ENCODE data around the gene DCAF8L1.
"Not testable (repeated sequence)": the region's sequence is repeated elsewhere in the genome, so short reads cannot be mapped to it uniquely, and the experiment has no call there.

The DCAF8L1 gene

DNA sequence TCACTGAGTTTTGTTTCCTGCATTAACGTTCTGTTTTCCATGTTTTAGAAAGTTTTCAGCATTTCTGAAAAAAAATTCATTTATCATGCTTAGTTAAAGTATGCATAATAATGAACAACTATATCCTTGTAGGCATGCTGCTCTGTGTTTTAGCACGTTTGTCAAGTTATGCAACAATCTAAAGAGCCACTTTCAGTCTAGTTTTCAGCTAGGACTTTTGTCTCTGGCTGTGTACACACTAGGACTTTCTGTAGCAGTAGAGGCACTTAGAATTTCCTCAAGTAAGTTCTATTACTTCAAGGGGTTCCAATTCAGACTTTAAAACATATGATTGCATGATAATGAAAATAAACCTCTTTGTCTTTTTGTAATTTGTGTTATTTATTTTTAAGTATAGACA, 12.4 kb downstream of the DCAF8L1 start:
- Mint-ChIP-seq H3K27me3 (ENCODE audit: low read depth) (no peaks in the 10 kb centered on the region), H3K36me3 (ENCODE audit: low read depth) (no peaks in the 10 kb centered on the region), H3K4me1 (peaks cover 23% of the 10 kb centered on the region), H3K4me3 (no peak overlapping the region), H3K9me3 (peaks cover 10% of the 10 kb centered on the region), H3K27ac (peak overlapping the region; percentile 41 to 69 (median 48))
- TF ChIP-seq, protein P1, sequence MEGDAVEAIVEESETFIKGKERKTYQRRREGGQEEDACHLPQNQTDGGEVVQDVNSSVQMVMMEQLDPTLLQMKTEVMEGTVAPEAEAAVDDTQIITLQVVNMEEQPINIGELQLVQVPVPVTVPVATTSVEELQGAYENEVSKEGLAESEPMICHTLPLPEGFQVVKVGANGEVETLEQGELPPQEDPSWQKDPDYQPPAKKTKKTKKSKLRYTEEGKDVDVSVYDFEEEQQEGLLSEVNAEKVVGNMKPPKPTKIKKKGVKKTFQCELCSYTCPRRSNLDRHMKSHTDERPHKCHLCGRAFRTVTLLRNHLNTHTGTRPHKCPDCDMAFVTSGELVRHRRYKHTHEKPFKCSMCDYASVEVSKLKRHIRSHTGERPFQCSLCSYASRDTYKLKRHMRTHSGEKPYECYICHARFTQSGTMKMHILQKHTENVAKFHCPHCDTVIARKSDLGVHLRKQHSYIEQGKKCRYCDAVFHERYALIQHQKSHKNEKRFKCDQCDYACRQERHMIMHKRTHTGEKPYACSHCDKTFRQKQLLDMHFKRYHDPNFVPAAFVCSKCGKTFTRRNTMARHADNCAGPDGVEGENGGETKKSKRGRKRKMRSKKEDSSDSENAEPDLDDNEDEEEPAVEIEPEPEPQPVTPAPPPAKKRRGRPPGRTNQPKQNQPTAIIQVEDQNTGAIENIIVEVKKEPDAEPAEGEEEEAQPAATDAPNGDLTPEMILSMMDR (IDR thresholded peaks at IDR 0.05; ENCODE audit: unreplicated experiment in 3 of 3): no peak

DNA sequence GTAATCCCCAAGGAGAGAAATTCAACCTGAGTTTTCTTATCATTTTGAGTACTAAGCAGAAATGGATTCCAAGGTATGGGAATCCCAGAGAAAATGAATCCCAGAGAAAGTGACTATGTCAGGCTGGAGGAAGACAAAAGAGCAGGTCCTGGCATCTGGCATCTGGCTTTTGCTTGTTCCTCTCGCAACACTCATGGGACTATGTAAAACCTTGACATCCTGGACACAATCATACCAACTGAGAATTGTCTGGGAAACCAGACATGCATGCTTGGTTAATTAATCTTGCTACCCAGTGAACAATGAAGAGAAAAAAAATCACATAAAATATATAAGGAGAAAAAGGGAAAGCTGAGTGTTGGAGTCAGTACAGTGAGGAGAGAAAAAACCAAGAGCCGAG, 12.9 kb downstream of the DCAF8L1 start:
- TF ChIP-seq, protein P1 (IDR thresholded peaks at IDR 0.05; ENCODE audit: unreplicated experiment in 3 of 3): no peak
- peaks cover 23% of the 10 kb centered on the region for H3K4me1 Mint-ChIP-seq
- H3K27ac Mint-ChIP-seq: peak overlapping the region; percentile 41 to 69 (median 48)
- peaks cover 10% of the 10 kb centered on the region for H3K9me3 Mint-ChIP-seq
- no peaks in the 10 kb centered on the region for H3K36me3 Mint-ChIP-seq (ENCODE audit: low read depth)
- H3K4me3 Mint-ChIP-seq: no peak overlapping the region
- H3K27me3 Mint-ChIP-seq (ENCODE audit: low read depth): no peaks in the 10 kb centered on the region

DNA sequence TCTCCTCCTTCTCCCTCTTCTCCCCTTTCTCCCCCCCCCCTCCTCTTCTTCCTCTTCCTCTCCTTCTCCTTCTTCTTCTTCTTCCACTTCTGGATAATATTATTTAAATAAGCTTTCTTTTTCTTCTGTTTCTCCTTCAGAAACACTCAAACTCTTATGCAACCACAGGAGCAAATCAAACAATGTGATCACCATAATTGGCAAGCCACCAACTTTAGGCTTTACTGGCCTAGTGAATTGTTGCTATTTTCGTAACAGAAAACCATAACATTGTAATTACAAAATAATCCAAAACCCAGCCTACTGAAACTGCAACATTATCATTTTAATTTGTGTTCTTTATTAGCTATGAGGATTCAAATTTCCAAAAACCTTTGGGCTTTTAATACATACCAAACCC, 14.3 kb downstream of the DCAF8L1 start:
- H3K36me3 Mint-ChIP-seq (ENCODE audit: low read depth): peaks cover 3% of the 10 kb centered on the region

DNA sequence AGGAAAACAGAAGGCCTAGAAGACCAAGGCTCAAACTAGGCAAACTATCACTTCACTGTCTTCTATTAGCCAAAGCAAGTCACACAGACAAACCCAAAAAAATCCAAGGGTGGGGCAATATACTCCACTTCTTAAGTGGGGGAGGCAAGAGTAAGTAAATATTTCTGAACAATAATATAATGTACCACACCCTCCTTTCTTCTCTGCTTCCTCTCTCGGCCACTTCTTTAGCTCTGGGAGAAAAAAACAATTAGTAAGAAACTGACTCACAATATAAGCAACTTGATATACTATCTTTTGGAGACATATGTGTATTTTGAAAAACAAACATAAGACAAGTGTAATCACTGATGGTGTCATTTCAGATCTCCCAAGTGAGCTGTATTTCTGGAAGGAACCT, 14.8 kb downstream of the DCAF8L1 start:
- Mint-ChIP-seq H3K4me1 (peaks cover 23% of the 10 kb centered on the region), H3K9me3 (peaks cover 17% of the 10 kb centered on the region), H3K4me3 (no peak overlapping the region), H3K27me3 (ENCODE audit: low read depth) (no peaks in the 10 kb centered on the region), H3K36me3 (ENCODE audit: low read depth) (peaks cover 3% of the 10 kb centered on the region), H3K27ac (peak overlapping the region in 1 of 3 experiments; percentile 24)
- TF ChIP-seq, protein P1 (IDR thresholded peaks at IDR 0.05; ENCODE audit: unreplicated experiment in 3 of 3): no peak

More for the DNA sequence above, 14.3 kb downstream of the DCAF8L1 start:
- Mint-ChIP-seq H3K9me3 (peaks cover 17% of the 10 kb centered on the region), H3K4me3 (no peak overlapping the region), H3K4me1 (peaks cover 23% of the 10 kb centered on the region), H3K27me3 (ENCODE audit: low read depth) (no peaks in the 10 kb centered on the region), H3K27ac (peak overlapping the region in 2 of 3 experiments; percentile 21 to 69)
- TF ChIP-seq, protein P1 (IDR thresholded peaks at IDR 0.05; ENCODE audit: unreplicated experiment in 3 of 3): no peak

DNA sequence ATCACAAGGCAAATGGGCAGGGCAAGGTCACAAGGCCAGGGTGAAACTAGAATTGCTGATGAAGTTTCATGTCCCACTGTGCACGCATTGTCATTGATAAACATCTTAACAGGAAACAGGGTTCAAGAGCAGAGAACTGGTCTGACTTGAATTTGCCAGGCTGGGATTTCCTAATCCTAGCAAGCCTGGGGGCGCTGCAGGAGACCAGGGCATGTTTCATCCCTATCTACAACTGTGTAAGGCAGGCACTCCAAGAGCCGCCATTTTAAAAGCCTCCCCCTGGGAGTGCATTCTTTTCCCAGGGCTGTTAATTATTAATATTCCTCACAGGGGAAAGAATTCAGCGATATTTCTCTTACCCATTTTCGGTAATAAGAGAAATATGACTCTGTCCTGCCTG, 15.9 kb downstream of the DCAF8L1 start:
- H3K36me3 Mint-ChIP-seq (ENCODE audit: low read depth); H3K4me3 Mint-ChIP-seq; H3K27me3 Mint-ChIP-seq (ENCODE audit: low read depth): not testable (repeated sequence)
- Mint-ChIP-seq H3K27ac (peak overlapping the region; percentile 79 to 88 (median 81)), H3K4me1 (peaks cover 23% of the 10 kb centered on the region), H3K9me3 (peaks cover 24% of the 10 kb centered on the region)

DNA sequence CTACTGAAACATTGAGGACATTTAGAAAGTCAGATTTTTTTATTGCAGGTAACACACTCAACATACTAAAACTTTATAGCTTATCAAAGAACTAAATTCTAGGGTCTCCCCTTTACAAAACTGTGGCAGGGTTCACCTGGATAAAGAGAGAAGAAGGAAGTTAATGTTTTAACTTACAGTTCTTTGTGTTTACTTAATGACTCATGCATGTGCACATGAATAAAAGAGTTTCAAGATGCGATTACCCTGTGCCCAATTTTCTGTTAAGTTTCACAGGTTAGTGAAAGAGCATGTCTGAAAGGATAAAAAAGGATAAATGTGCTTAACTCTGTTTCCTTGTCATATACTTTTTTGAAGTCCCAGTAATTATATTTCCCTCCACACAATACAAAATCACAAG, 16.8 kb downstream of the DCAF8L1 start:
- TF ChIP-seq, protein P1 (IDR thresholded peaks at IDR 0.05; ENCODE audit: unreplicated experiment in 3 of 3): no peak
- Mint-ChIP-seq H3K9me3 (peaks cover 30% of the 10 kb centered on the region), H3K4me1 (peaks cover 23% of the 10 kb centered on the region), H3K4me3 (no peak overlapping the region), H3K27ac (peak overlapping the region; percentile 79 to 88 (median 81)), H3K36me3 (ENCODE audit: low read depth) (peaks cover 7% of the 10 kb centered on the region), H3K27me3 (ENCODE audit: low read depth) (no peaks in the 10 kb centered on the region)

DNA sequence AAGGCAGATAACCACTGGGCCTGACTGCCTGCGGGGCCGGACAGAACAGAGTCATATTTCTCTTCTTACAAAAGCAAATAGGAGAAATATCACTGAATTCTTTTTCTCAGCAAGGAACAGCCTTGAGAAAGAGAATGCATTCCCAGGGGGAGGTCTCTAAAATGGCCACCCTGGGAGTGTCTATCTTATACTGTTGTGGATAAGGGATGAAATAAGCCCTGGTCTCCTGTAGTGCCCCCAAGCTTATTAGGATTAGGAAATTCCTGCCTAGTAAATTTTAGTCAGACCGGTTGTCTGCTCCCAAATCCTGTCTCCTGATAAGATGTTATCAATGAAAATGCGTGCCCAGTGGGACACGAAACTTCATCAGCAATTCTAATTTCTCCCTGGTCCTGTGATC, 20.8 kb downstream of the DCAF8L1 start:
- H3K4me1 Mint-ChIP-seq: not testable (repeated sequence)

More for the DNA sequence above, 20.8 kb downstream of the DCAF8L1 start:
- not testable (repeated sequence) for H3K36me3 Mint-ChIP-seq (ENCODE audit: low read depth); H3K27ac Mint-ChIP-seq; H3K27me3 Mint-ChIP-seq (ENCODE audit: low read depth); H3K4me3 Mint-ChIP-seq
- H3K9me3 Mint-ChIP-seq: peaks cover 28% of the 10 kb centered on the region
